ENCODE data around the gene SLX4IP. TPM values are rescaled to one million over a fixed set of nuclear protein-coding genes. Genes with fewer than 3 reads are reported as not detected.

The SLX4IP gene
- total and polyA plus RNA-seq, 2 of the 13 experiments (the other 11 are each of a cell fraction or from before 2014, with no cell fraction given): 3.6 to 7.3 TPM

GRCh38 chr20:10617549-10618133, 182.5 kb downstream of the SLX4IP start (continued):
- peak; percentile 32; the same call in 1 of the 2 replicates for TF ChIP-seq HOMEZ (CRISPR knock-in tag; IDR thresholded peaks at IDR 0.05; ENCODE audit: low read depth)
- peak; percentile 28 for TF ChIP-seq ASH2L (IDR thresholded peaks at IDR 0.05; ENCODE audit: insufficient read length, low read depth, low read length)
- peak; percentile 74; the same call in 1 of the 2 replicates for TF ChIP-seq ZNF839 (CRISPR knock-in tag; IDR thresholded peaks at IDR 0.05; ENCODE audit: borderline replicate concordance)
- TF ChIP-seq ZFYVE20 (CRISPR knock-in tag; IDR thresholded peaks at IDR 0.05; ENCODE audit: borderline replicate concordance, low read depth): 0 out of 2 replicates have a peak, but pooled peaks have one; percentile 44
- peak; percentile 34; the same call in 1 of the 2 replicates for TF ChIP-seq CEBPG (CRISPR knock-in tag; IDR thresholded peaks at IDR 0.05)
- peak; percentile 74; the same call in 1 of the 2 replicates for TF ChIP-seq MIER3 (CRISPR knock-in tag; IDR thresholded peaks at IDR 0.05; ENCODE audit: borderline replicate concordance)
- peak; percentile 73 for TF ChIP-seq POGZ (CRISPR knock-in tag; IDR thresholded peaks at IDR 0.05)
- TF ChIP-seq GATAD2A (CRISPR knock-in tag; IDR thresholded peaks at IDR 0.05): peak; percentile 65
- peak; percentile 70 for TF ChIP-seq HNF4A (CRISPR knock-in tag; IDR thresholded peaks at IDR 0.05)
- TF ChIP-seq NR2F2 (IDR thresholded peaks at IDR 0.05; ENCODE audit: borderline replicate concordance, low read depth): peak; percentile 54
- TF ChIP-seq MED1 (CRISPR knock-in tag; IDR thresholded peaks at IDR 0.05): peak; percentile 75
- TF ChIP-seq TARDBP (CRISPR knock-in tag; IDR thresholded peaks at IDR 0.05): 0 out of 2 replicates have a peak, but pooled peaks have one; percentile 49
- TF ChIP-seq ZBTB4 (CRISPR knock-in tag; IDR thresholded peaks at IDR 0.05; ENCODE audit: borderline replicate concordance): peak; percentile 64; the same call in 1 of the 2 replicates
- TF ChIP-seq ZNF770 (CRISPR knock-in tag; IDR thresholded peaks at IDR 0.05): peak; percentile 73
- TF ChIP-seq ZMYM3 (CRISPR knock-in tag; IDR thresholded peaks at IDR 0.05): peak; percentile 43; the same call in 1 of the 2 replicates
- TF ChIP-seq ZNF264 (CRISPR knock-in tag; IDR thresholded peaks at IDR 0.05): peak; percentile 97
- peak; percentile 86; the same call in 1 of the 2 replicates for TF ChIP-seq ZMYM2 (CRISPR knock-in tag; IDR thresholded peaks at IDR 0.05)
- TF ChIP-seq NCOA2 (CRISPR knock-in tag; IDR thresholded peaks at IDR 0.05): peak; percentile 33; the same call in 1 of the 2 replicates
- 0 out of 2 replicates have a peak, but pooled peaks have one; percentile 39 for TF ChIP-seq FOXK2 (IDR thresholded peaks at IDR 0.05)
- TF ChIP-seq ZNF350 (CRISPR knock-in tag; IDR thresholded peaks at IDR 0.05; ENCODE audit: borderline replicate concordance, low read depth): peak; percentile 70; the same call in 1 of the 2 replicates
- peak; percentile 70; the same call in 1 of the 2 replicates for TF ChIP-seq CHD4 (IDR thresholded peaks at IDR 0.05; ENCODE audit: borderline replicate concordance, low read length)
- TF ChIP-seq NFIB (CRISPR knock-in tag; IDR thresholded peaks at IDR 0.05; ENCODE audit: borderline replicate concordance): 0 out of 2 replicates have a peak, but pooled peaks have one; percentile 63
- peak; percentile 5; the same call in 1 of the 2 replicates for TF ChIP-seq SMC3 (IDR thresholded peaks at IDR 0.05; ENCODE audit: low read length)
- TF ChIP-seq FOXA3 (CRISPR knock-in tag; IDR thresholded peaks at IDR 0.05): peak; percentile 27; the same call in 1 of the 2 replicates
